ENCODE data around the gene PCMT1. TPM values are rescaled to one million over a fixed set of nuclear protein-coding genes. Genes with fewer than 3 reads are reported as not detected.
A peak's percentile ranks its signal among the peaks of the same experiment; 100 is the strongest.
"Not testable (repeated sequence)": the region's sequence is repeated elsewhere in the genome, so short reads cannot be mapped to it uniquely, and the experiment has no call there.

PCMT1 gene
- total RNA-seq, 4 donors from 2014 or later: 57.4 to 67.6 (median 66.6) TPM

GRCh38 chr6:149834513-149835481 is 85.3 kb downstream of the PCMT1 start:
- no peak for TF ChIP-seq POLR2AphosphoS5 (IDR thresholded peaks at IDR 0.05)
- no peak for TF ChIP-seq POLR2A (IDR thresholded peaks at IDR 0.05)
- peak; percentile 89 to 95 for TF ChIP-seq CTCF (IDR thresholded peaks at IDR 0.05)
- TF ChIP-seq EP300 (IDR thresholded peaks at IDR 0.05): no peak

GRCh38 chr6:149840345-149841075 is 91.0 kb downstream of the PCMT1 start:
- no peak for TF ChIP-seq EP300 (IDR thresholded peaks at IDR 0.05)
- no peak for TF ChIP-seq POLR2AphosphoS5 (IDR thresholded peaks at IDR 0.05)
- peak; percentile 20 to 48 for TF ChIP-seq CTCF (IDR thresholded peaks at IDR 0.05)
- TF ChIP-seq POLR2A (IDR thresholded peaks at IDR 0.05): no peak
- WGBS: 62% methylated on average over 8 of the region's 8 CpGs
- H3K27me3 ChIP-seq: no peaks in the 10 kb centered on the region
- no peak overlapping the region for H3K4me3 ChIP-seq
- peaks cover 13% of the 10 kb centered on the region for H3K4me1 ChIP-seq
- no peaks in the 10 kb centered on the region for H3K9me3 ChIP-seq
- H3K27ac ChIP-seq: no peak overlapping the region
- peaks cover 26% of the 10 kb centered on the region for H3K36me3 ChIP-seq
- peak; percentile 90 to 92 for DNase-seq (ENCODE audit: low spot score in 2 of 2)

More at GRCh38 chr6:149834513-149835481, 85.3 kb downstream of the PCMT1 start:
- peaks cover 29% of the 10 kb centered on the region for H3K36me3 ChIP-seq
- no peaks in the 10 kb centered on the region for H3K4me1 ChIP-seq
- no peaks in the 10 kb centered on the region for H3K9me3 ChIP-seq
- 44% methylated on average over 5 of the region's 5 CpGs for WGBS
- H3K27me3 ChIP-seq: no peaks in the 10 kb centered on the region
- no peak for DNase-seq (ENCODE audit: low spot score in 2 of 2)
- no peak overlapping the region for H3K27ac ChIP-seq
- H3K4me3 ChIP-seq: no peak overlapping the region

- H3K27me3 ChIP-seq: no peaks in the 10 kb centered on the region
- TF ChIP-seq POLR2AphosphoS5 (IDR thresholded peaks at IDR 0.05): no peak
- no peak for TF ChIP-seq POLR2A (IDR thresholded peaks at IDR 0.05)
- no peak for TF ChIP-seq CTCF (IDR thresholded peaks at IDR 0.05)
- no peak for TF ChIP-seq EP300 (IDR thresholded peaks at IDR 0.05)
- H3K4me1 ChIP-seq: peaks cover 31% of the 10 kb centered on the region
- no peak overlapping the region for H3K4me3 ChIP-seq
- DNase-seq (ENCODE audit: low spot score in 2 of 2): peak in 1 of 2 donors; percentile 8
- H3K36me3 ChIP-seq: peaks cover 11% of the 10 kb centered on the region
- no peaks in the 10 kb centered on the region for H3K9me3 ChIP-seq
- H3K27ac ChIP-seq: no peak overlapping the region
- WGBS: 92% methylated on average over 7 of the region's 7 CpGs
Observed at GRCh38 chr6:149842331-149842730, 92.8 kb downstream of the PCMT1 start.

- Histone ChIP-seq H3K27me3 (no peaks in the 10 kb centered on the region), H3K27ac (no peak overlapping the region), H3K36me3 (peaks cover 9% of the 10 kb centered on the region), H3K9me3 (no peaks in the 10 kb centered on the region), H3K4me1 (peaks cover 39% of the 10 kb centered on the region), H3K4me3 (no peak overlapping the region)
- WGBS: 78% methylated on average over 10 of the region's 10 CpGs
- TF ChIP-seq POLR2A (IDR thresholded peaks at IDR 0.05) (no peak), CTCF (IDR thresholded peaks at IDR 0.05) (no peak), EP300 (IDR thresholded peaks at IDR 0.05) (no peak), POLR2AphosphoS5 (IDR thresholded peaks at IDR 0.05) (no peak)
- DNase-seq (ENCODE audit: low spot score in 2 of 2): peak in 1 of 2 donors; percentile 60
Observed at GRCh38 chr6:149843051-149843633, 93.6 kb downstream of the PCMT1 start.

GRCh38 chr6:149844036-149844435 is 94.5 kb downstream of the PCMT1 start:
- not testable (repeated sequence) for H3K27me3 ChIP-seq; DNase-seq (ENCODE audit: low spot score in 2 of 2); H3K27ac ChIP-seq; H3K4me3 ChIP-seq; H3K9me3 ChIP-seq; H3K36me3 ChIP-seq
- H3K4me1 ChIP-seq: peaks cover 42% of the 10 kb centered on the region
- 81% methylated on average over 4 of the region's 4 CpGs for WGBS
